SK-MEL-5 (cell line): ENCODE results near the gene WDR90. TPM values are rescaled to one million over a fixed set of nuclear protein-coding genes. Genes with fewer than 3 reads are reported as not detected.

Experiments used
- DNase-seq: peaks from one replicate; pipeline ENCODE4 v3.0.0-alpha.2; 2016; ENCODE audit warnings: low read depth, low spot score
- in situ Hi-C: cut with HindIII; loops from 2 replicates; pipeline ENCODE4 v1.10.0; 2016; ENCODE audit warnings: low sequenced_read_pairs, high pct_unique_total_duplicates, low pct_unique_long_range_greater_than_20kb
- polyA plus RNA-seq, 2 experiments: library from polyadenylated mRNA; depleted of rRNA; stranded (reverse); fragments of >200 nt; gene quantifications; 2 replicates each; pipeline ENCODE4 v1.2.3, GENCODE V29; 2015
- total RNA-seq: library from RNA; depleted of rRNA; stranded (reverse); fragments of >200 nt; shearing (Covaris generic); gene quantifications from 2 replicates; pipeline ENCODE4 v1.2.3, GENCODE V29; 2014; rRNA removed

WDR90 gene
- 10.3 and 12.4 TPM in 2 replicates for total RNA-seq
- 5.9 and 11.6 TPM in 2 replicates for polyA plus RNA-seq (2015; cell fraction: cytosol; rRNA removed)
- polyA plus RNA-seq (2015; cell fraction: nucleus; rRNA removed): 243 and 249 TPM in 2 replicates

DNA sequence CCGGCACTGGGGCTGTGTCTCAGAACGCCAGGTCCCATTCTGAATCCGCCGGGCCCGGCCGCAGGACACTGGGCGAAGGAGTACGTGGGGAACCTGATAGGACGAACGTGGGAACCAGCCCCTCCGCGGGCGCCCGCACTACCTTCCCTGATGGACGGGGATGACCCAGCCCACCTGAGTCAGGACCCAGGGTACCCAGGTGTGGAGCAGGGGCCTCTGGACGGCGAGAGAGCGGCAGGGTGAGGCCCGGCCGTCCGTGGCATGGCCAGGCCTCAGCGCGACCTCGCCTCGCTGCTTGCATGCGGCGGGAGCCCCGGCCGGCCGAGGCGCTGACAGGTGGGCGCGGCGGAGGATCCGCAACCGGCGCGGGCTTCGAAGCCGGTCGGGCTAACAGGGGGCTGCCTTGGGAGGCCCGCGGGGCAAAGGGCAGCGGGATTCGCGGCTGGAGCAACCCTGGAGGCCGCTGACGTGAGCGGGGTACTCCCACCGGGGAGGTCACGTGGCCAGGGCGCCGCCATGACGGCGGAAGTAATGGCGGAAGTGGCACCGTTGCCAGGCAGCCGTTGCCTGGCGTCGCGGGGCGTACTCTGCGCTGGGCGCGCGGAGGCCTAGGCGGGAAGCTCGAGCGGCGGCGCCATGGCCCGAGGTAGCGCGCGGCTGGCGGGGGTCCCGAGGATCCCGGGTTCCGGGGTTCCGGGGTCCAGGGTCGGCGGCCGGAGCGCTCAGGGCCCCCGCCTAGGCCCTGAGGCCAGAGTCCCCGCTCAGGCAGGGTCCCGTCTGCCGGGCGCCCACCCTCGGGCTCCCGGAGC lies at the start of gene WDR90:
WDR90 (plus strand) TSS at position 585 of the 809 bp plus-strand sequence; CDS start at position 637, 52 bp downstream.
- DNase-seq: peak; percentile 87
- in situ Hi-C loops: no loop called here

- peak; percentile 52 for DNase-seq
- in situ Hi-C loops: no loop called here
These were observed 48.4 kb upstream of the WDR90 start for GRCh38 chr16:600781-601180.

GRCh38 chr16:603933-604332 lies 45.2 kb upstream of the WDR90 start:
- DNase-seq: no peak
- in situ Hi-C loops: no loop called here

DNA sequence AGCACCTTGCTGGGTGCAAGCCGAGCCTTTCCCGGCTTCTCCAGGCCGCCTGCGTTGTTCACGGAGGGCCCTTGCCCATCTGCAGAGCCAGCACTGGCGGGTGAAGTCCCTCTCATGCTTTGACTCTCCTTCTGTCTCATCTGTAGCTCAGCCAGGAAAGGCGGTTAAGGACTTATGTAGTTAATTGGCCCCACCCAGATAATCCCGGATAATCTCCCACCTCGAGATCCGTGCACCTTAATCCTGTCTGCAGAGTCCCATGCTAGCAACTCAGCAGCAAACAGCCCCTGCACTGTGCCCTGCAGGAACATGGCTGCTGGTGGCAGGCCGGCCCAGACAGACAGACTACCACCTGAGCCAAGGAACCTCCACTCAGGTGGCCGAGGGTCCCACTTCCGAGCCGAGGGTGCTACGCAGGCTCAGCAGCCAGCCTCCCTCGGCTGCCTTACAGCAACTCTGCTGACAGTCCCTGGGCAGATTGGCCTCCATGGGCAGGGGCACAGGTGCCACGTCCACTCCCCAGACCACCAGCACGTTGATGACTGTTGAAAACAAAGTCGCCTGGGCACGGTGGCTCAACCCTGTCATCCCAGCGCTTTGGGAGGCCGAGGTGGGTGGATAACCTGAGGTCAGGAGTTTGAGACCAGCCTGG lies 42.4 kb upstream of the WDR90 start:
- in situ Hi-C loops: no loop called here
- no peak for DNase-seq

DNA sequence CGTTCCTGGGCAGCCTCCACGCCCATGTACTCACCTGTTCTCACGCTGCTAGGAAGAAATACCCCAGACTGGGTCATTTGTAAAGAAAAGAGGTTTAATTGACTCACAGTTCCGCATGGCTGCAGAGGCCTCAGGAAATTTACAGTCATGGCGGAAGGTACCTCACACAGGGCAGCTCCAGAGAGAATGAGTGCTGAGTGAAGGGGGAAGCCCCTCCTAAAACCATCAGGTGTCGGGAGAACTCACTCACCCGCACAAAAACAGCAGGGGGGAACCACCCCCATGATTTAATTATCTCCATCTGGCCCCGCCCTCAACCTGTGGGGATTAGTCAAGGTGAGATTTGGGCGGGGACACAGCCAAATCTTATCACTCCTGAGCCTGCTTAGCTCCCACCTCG lies 41.1 kb upstream of the WDR90 start:
- no peak for DNase-seq
- in situ Hi-C loops: no loop called here

DNA sequence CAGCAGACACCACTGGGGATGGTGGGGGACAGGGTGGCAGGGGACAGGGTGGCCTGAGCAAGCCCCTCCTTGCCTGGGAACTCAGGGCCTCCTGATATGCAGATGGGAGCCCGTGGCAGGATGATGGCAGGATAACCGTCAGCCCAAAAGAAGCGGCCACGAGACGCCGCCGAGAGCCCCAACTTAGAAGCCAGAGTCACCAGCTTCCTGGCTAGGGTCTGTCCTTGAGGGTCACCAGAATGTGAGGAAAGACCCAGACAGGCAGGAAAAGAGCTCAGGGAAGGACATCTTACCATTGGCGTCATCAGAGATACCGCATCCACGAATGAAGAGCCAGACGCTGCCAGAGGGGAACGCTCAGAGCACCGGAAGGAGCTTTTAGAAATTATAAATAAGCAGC lies 39.8 kb upstream of the WDR90 start:
- in situ Hi-C loops: no loop called here
- no peak for DNase-seq

DNA sequence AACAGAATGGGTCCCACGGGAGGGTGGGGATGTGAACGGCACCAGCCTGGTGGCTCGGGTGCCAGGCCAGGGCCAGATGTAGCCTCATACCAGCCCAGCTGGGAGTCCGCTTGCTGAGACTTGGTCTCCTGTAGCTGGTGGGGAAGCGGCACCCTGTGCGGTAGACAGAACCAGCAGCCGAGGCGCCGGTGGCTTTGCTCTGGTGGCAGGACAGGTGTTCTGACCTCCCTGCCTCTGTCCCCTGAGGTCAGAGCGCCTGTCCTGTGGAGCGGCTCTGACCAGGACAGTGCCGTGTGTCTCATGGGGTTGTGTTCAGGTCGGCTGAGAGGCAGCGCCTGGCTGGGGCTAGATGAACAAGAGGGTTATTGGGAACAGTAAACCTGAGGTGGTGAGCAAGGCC lies 39.2 kb upstream of the WDR90 start:
- no peak for DNase-seq
- in situ Hi-C loops: no loop called here

DNA sequence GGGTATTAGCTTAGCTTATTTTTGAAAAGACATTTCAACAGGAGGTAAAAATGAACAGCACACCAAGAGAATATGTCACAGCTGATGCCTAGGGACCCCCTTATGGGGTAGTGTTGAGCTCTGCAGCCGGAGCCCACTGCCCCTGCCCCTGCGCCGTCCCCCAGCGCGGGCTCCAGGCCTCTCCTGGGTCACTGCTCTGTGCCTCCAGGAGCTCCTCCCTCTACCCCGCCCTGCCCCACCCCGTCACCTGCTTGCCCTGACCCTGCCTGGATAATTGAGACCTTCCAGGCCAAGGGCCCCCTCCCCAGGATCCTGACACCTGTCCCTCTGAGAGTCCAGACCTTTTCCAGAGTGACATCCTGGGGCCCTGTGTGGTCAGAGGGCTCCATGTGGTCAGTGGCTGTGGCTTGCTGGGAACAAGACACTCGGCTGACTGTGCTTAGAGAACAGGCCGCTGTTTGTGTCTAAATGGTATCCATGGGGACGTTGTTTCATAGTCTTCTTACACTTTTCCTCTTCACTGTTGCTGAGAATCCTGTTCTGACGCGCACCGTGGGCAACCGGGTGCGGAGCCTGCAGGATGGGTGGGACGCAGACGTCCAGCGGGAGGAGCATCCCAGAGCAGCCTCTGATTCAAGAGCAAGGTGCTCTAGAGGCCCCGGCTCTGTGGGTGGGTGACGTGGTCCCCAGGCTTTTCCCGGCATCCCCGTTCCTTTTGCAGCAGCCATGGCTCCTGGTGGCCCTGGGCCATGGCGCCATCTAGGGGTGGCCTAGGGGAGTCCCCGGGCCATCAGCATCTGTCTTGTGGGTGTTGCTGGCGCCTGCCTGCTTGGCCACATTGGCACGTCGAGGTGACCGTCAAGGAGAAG lies 38.4 kb upstream of the WDR90 start:
- peak; percentile 51 for DNase-seq
- in situ Hi-C loops: no loop called here

DNA sequence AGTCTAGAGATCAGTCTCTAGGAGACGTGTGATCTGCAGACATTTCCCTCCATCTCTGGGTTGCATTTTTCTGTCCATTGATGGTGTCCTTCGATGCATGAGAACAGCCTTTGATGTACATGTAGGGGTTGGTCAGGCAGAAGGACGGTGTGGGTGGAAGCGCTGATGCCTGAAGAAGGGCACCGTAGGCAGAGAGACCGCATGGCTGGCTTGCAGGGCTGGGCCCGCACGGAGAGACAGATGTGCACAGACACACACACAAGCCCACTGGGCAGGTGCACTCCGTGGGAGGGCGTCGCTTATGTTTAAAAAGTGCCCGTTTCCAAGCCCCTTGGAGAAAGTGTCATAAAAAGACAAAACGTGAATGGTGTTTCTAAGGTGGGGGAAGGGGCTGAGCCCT lies 34.0 kb upstream of the WDR90 start:
- in situ Hi-C loops: no loop called here

GRCh38 chr16:616733-617586 lies 32.2 kb upstream of the WDR90 start:
- DNase-seq: no peak
- in situ Hi-C loops: no loop called here

More for the DNA sequence above, 34.0 kb upstream of the WDR90 start:
- DNase-seq: no peak

GRCh38 chr16:617855-618254 lies 31.3 kb upstream of the WDR90 start:
- in situ Hi-C loops: no loop called here
- no peak for DNase-seq

GRCh38 chr16:619476-620100 lies 29.6 kb upstream of the WDR90 start:
- DNase-seq: no peak
- in situ Hi-C loops: no loop called here

GRCh38 chr16:620700-621525 lies 28.3 kb upstream of the WDR90 start:
- no peak for DNase-seq
- in situ Hi-C loops: no loop called here

GRCh38 chr16:621526-622105 lies 27.5 kb upstream of the WDR90 start:
- DNase-seq: no peak
- in situ Hi-C loops: no loop called here

- no peak for DNase-seq
- in situ Hi-C loops: no loop called here
These were observed 26.3 kb upstream of the WDR90 start for GRCh38 chr16:622920-623280.
